ENCODE measurements around the gene SELENOM. TPM values are rescaled to one million over a fixed set of nuclear protein-coding genes. Genes with fewer than 3 reads are reported as not detected.

The SELENOM gene
- total RNA-seq, 1 donor from 2014 or later, result 3.7 TPM

DNA sequence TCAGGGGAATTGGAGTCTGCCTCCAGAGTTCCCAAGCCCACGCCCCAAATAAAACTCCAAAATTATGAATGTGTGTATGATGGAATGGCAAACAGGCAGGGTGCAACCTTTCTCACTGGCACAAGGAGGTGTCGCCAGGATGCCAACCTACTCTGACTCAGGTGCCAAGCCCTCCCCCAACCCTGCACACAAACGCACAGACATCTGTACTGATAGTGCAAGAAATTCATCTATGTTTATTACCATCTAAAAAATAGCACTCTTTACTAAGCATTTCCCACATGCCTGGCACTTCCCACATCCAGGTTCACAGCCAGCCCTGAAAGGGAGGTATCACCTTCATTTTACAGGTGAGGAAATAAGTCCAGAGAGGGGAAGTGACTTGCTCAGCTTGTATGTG is 31.7 kb upstream of the SELENOM start:
- Mint-ChIP-seq H3K4me1 (ENCODE audit: low read depth) (peaks cover 2% of the 10 kb centered on the region), H3K36me3 (ENCODE audit: insufficient read depth) (no peaks in the 10 kb centered on the region), H3K4me3 (ENCODE audit: low read depth) (no peak overlapping the region), H3K9me3 (ENCODE audit: low read depth) (no peaks in the 10 kb centered on the region), H3K27ac (no peak overlapping the region), H3K27me3 (peaks cover 13% of the 10 kb centered on the region)
- DNase-seq (ENCODE audit: low spot score, unreplicated experiment), result no peak
- no peak for TF ChIP-seq CTCF (IDR thresholded peaks at IDR 0.05; ENCODE audit: unreplicated experiment)

DNA sequence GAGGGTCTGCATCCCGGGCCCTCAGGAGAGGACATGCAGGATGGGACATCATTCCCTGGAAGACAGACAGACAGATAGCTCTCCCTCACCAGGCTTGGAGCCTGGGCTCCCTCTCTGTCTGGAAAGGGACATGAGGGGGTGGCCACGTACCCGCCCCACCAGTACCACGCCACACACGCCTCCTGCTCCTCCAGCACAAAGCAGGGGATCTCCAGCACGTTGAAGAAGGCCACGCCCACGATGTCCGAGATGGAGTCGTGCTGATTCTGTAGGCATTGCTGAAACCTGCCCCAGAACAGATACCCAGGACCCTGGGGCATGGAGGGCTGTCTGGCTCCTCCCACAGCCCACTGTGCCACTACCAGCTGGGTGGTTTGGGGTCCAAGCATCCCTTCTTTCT is 30.8 kb upstream of the SELENOM start:
- Mint-ChIP-seq H3K27me3 (peaks cover 4% of the 10 kb centered on the region), H3K36me3 (ENCODE audit: insufficient read depth) (no peaks in the 10 kb centered on the region), H3K9me3 (ENCODE audit: low read depth) (no peaks in the 10 kb centered on the region), H3K4me3 (ENCODE audit: low read depth) (no peak overlapping the region), H3K27ac (no peak overlapping the region), H3K4me1 (ENCODE audit: low read depth) (peaks cover 2% of the 10 kb centered on the region)
- no peak for DNase-seq (ENCODE audit: low spot score, unreplicated experiment)
- no peak for TF ChIP-seq CTCF (IDR thresholded peaks at IDR 0.05; ENCODE audit: unreplicated experiment)

DNA sequence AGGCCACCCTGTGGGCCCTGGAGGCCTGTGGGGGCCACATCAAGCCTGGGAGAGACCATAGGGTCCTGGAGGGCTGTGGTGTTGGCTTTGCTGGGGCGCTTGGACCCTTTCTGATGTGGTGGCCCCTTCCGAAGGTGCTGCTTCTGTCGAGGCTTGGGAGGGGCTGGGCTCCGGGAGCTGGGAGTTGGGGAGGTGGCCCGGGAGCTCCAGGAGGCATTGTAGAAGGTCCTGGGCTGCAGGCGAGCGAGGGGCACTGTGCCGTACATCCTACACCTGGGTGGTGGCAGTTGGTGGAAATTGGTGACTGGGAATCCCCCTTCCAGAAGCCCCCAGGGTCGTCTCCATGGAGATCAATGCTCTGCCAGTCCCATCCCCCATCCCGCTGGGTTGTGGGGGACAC is 30.4 kb upstream of the SELENOM start:
- no peak overlapping the region for H3K4me3 Mint-ChIP-seq (ENCODE audit: low read depth)
- H3K4me1 Mint-ChIP-seq (ENCODE audit: low read depth), result peaks cover 2% of the 10 kb centered on the region
- no peaks in the 10 kb centered on the region for H3K36me3 Mint-ChIP-seq (ENCODE audit: insufficient read depth)
- peaks cover 4% of the 10 kb centered on the region for H3K27me3 Mint-ChIP-seq
- no peaks in the 10 kb centered on the region for H3K9me3 Mint-ChIP-seq (ENCODE audit: low read depth)
- TF ChIP-seq CTCF (IDR thresholded peaks at IDR 0.05; ENCODE audit: unreplicated experiment), result no peak
- no peak overlapping the region for H3K27ac Mint-ChIP-seq
- DNase-seq (ENCODE audit: low spot score, unreplicated experiment), result no peak

GRCh38 chr22:31136711-31137110 is 29.3 kb upstream of the SELENOM start:
- peaks cover 4% of the 10 kb centered on the region for H3K27me3 Mint-ChIP-seq
- peaks cover 2% of the 10 kb centered on the region for H3K4me1 Mint-ChIP-seq (ENCODE audit: low read depth)
- H3K4me3 Mint-ChIP-seq (ENCODE audit: low read depth), result no peak overlapping the region

DNA sequence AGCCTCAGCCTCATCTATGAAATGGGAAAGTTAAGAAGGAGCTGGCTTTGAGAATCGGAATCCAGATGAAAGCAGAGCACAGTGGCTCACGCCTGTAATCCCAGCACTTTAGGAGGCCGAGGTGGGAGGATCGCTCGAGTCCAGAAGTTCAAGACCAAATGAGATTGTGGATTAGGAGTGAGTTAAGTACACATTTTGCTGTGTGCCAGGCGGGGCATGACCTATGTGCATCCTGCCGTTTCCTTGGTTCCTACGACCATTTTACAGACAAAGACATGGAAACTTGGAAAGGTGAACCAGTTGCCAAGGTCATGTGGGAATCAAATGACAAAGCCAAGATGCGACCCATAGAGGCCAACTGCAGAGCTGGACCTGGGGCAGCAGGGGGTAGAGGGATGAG is 28.8 kb upstream of the SELENOM start:
- H3K36me3 Mint-ChIP-seq (ENCODE audit: insufficient read depth), result no peaks in the 10 kb centered on the region
- TF ChIP-seq CTCF (IDR thresholded peaks at IDR 0.05; ENCODE audit: unreplicated experiment), result no peak
- H3K4me3 Mint-ChIP-seq (ENCODE audit: low read depth), result no peak overlapping the region
- no peaks in the 10 kb centered on the region for H3K9me3 Mint-ChIP-seq (ENCODE audit: low read depth)
- peaks cover 4% of the 10 kb centered on the region for H3K27me3 Mint-ChIP-seq
- H3K27ac Mint-ChIP-seq, result no peak overlapping the region
- peaks cover 4% of the 10 kb centered on the region for H3K4me1 Mint-ChIP-seq (ENCODE audit: low read depth)
- no peak for DNase-seq (ENCODE audit: low spot score, unreplicated experiment)

More at GRCh38 chr22:31136711-31137110, 29.3 kb upstream of the SELENOM start:
- no peak for TF ChIP-seq CTCF (IDR thresholded peaks at IDR 0.05; ENCODE audit: unreplicated experiment)
- no peaks in the 10 kb centered on the region for H3K9me3 Mint-ChIP-seq (ENCODE audit: low read depth)
- DNase-seq (ENCODE audit: low spot score, unreplicated experiment), result no peak
- H3K27ac Mint-ChIP-seq, result no peak overlapping the region
- H3K36me3 Mint-ChIP-seq (ENCODE audit: insufficient read depth), result no peaks in the 10 kb centered on the region

All from progenitor cell of endocrine pancreas (in vitro differentiated cells).